HepG2 (cell line): ENCODE measurements around the gene NLRC5. TPM values are rescaled to one million over a fixed set of nuclear protein-coding genes. Genes with fewer than 3 reads are reported as not detected.

ENCODE experiments used
- ATF3 ChIP-seq: sonication (generic); formaldehyde crosslinking; IDR thresholded peaks from 2 replicates; pipeline ENCODE4 v1.4.0; 2020; ENCODE audit warnings: missing genetic modification reagents
- CENPT ChIP-seq: sonication (generic); formaldehyde crosslinking; IDR thresholded peaks from 2 replicates; pipeline ENCODE4 v1.8.0; 2022; ENCODE audit warnings: low read depth, mild to moderate bottlenecking, moderate library complexity, missing genetic modification reagents
- ETV6 ChIP-seq: sonication (generic); formaldehyde crosslinking; conservative IDR thresholded peaks from 2 replicates; pipeline ENCODE4 v1.4.0; 2020; ENCODE audit warnings: missing genetic modification reagents
- HNRNPH1 ChIP-seq: fragments of 200-400 bp; formaldehyde crosslinking; optimal IDR thresholded peaks from 2 replicates; pipeline ENCODE3; 2017; ENCODE audit warnings: mild to moderate bottlenecking, low read depth, low read length
- PCBP1 ChIP-seq: fragments of 200-400 bp; formaldehyde crosslinking; IDR thresholded peaks from 2 replicates; pipeline ENCODE4 v1.6.1; 2017; ENCODE audit warnings: mild to moderate bottlenecking, low read depth, low read length, borderline replicate concordance
- PPARG ChIP-seq: conservative IDR thresholded peaks from 2 replicates; pipeline ENCODE4 v1.6.1; 2016; ENCODE audit warnings: missing biosample characterization, missing genetic modification reagents
- RERE ChIP-seq: IDR thresholded peaks from 2 replicates; pipeline ENCODE4 v1.6.1; 2016; ENCODE audit warnings: low read depth, missing genetic modification reagents, missing compliant biosample characterization
- SRSF4 ChIP-seq: fragments of 200-400 bp; formaldehyde crosslinking; IDR thresholded peaks from one replicate; pipeline ENCODE4 v1.6.1; 2018; ENCODE audit warnings: mild to moderate bottlenecking, low read depth, low read length, moderate library complexity; ENCODE audit not compliant: poor library complexity, severe bottlenecking
- THAP11 ChIP-seq: IDR thresholded peaks from 2 replicates; pipeline ENCODE4 v1.6.1; 2016; ENCODE audit warnings: missing biosample characterization, missing genetic modification reagents
- YEATS2 ChIP-seq: sonication (generic); formaldehyde crosslinking; IDR thresholded peaks from 2 replicates; pipeline ENCODE4 v1.4.0; 2020; ENCODE audit warnings: missing genetic modification reagents, borderline replicate concordance
- ZNF746 ChIP-seq: sonication (generic); formaldehyde crosslinking; IDR thresholded peaks from 2 replicates; pipeline ENCODE4 v1.8.0; 2022; ENCODE audit warnings: mild to moderate bottlenecking, missing genetic modification reagents
- polyA plus RNA-seq, 8 experiments: library from polyadenylated mRNA; depleted of rRNA in 3 of 8; stranded (reverse) in 7 of 8; unstranded in 1 of 8; fragments of >200 nt; fragmentation: Illumina TruSeq in 4 of 8; extraction: Trizol in 4 of 8; gene quantifications; 2 replicates each; pipeline versions ENCODE4 v1.2.1 to v1.2.3, GENCODE V29; 2011 to 2016; ENCODE audit warnings: low read depth in 4 of 8, missing spikeins in 1 of 8, mixed read lengths in 1 of 8; ENCODE audit not compliant: insufficient read depth in 1 of 8
- total RNA-seq, 5 experiments: library from RNA; depleted of rRNA; stranded (reverse); fragments of >200 nt; fragmentation: Illumina TruSeq; extraction: Trizol; gene quantifications; 2 replicates each; pipeline ENCODE4 v1.2.3, GENCODE V29; 2016; ENCODE audit warnings: low read depth in 1 of 5
- TF ChIP-seq, protein P1 (sequence below): sonication (generic); formaldehyde crosslinking; IDR thresholded peaks from 2 replicates; pipeline ENCODE4 v1.5.0; 2020; ENCODE audit warnings: mild to moderate bottlenecking, missing genetic modification reagents, moderate library complexity

NLRC5 gene
- total and polyA plus RNA-seq, 2 of the 13 experiments (the other 11 are each of a cell fraction or from before 2014, with no cell fraction given) = 6.3 to 12.7 TPM

- TF ChIP-seq PPARG (CRISPR knock-in tag) (no peak), RERE (CRISPR knock-in tag) (no peak), SRSF4 (no peak), YEATS2 (CRISPR knock-in tag) (no peak), ATF3 (CRISPR knock-in tag) (no peak), CENPT (CRISPR knock-in tag) (0 out of 2 replicates have a peak, but pooled peaks have one; percentile 32), ETV6 (CRISPR knock-in tag) (no peak), HNRNPH1 (no peak), THAP11 (CRISPR knock-in tag) (no peak), PCBP1 (0 out of 2 replicates have a peak, but pooled peaks have one; percentile 22), ZNF746 (CRISPR knock-in tag) (no peak)
- TF ChIP-seq, protein P1, sequence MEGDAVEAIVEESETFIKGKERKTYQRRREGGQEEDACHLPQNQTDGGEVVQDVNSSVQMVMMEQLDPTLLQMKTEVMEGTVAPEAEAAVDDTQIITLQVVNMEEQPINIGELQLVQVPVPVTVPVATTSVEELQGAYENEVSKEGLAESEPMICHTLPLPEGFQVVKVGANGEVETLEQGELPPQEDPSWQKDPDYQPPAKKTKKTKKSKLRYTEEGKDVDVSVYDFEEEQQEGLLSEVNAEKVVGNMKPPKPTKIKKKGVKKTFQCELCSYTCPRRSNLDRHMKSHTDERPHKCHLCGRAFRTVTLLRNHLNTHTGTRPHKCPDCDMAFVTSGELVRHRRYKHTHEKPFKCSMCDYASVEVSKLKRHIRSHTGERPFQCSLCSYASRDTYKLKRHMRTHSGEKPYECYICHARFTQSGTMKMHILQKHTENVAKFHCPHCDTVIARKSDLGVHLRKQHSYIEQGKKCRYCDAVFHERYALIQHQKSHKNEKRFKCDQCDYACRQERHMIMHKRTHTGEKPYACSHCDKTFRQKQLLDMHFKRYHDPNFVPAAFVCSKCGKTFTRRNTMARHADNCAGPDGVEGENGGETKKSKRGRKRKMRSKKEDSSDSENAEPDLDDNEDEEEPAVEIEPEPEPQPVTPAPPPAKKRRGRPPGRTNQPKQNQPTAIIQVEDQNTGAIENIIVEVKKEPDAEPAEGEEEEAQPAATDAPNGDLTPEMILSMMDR (CRISPR knock-in tag) = peak; percentile 32
Measured at GRCh38 chr16:57098188-57098841, 109.0 kb downstream of the NLRC5 start (continued).
